ENCODE data around the gene SAP25. TPM values are rescaled to one million over a fixed set of nuclear protein-coding genes. Genes with fewer than 3 reads are reported as not detected.
"Not testable (repeated sequence)": the region's sequence is repeated elsewhere in the genome, so short reads cannot be mapped to it uniquely, and the experiment has no call there.

SAP25 gene
- total and polyA plus RNA-seq, 2 of the 8 experiments (the other 6 are each of a cell fraction or from before 2014, with no cell fraction given) = 3.6 to 5.8 TPM

DNA sequence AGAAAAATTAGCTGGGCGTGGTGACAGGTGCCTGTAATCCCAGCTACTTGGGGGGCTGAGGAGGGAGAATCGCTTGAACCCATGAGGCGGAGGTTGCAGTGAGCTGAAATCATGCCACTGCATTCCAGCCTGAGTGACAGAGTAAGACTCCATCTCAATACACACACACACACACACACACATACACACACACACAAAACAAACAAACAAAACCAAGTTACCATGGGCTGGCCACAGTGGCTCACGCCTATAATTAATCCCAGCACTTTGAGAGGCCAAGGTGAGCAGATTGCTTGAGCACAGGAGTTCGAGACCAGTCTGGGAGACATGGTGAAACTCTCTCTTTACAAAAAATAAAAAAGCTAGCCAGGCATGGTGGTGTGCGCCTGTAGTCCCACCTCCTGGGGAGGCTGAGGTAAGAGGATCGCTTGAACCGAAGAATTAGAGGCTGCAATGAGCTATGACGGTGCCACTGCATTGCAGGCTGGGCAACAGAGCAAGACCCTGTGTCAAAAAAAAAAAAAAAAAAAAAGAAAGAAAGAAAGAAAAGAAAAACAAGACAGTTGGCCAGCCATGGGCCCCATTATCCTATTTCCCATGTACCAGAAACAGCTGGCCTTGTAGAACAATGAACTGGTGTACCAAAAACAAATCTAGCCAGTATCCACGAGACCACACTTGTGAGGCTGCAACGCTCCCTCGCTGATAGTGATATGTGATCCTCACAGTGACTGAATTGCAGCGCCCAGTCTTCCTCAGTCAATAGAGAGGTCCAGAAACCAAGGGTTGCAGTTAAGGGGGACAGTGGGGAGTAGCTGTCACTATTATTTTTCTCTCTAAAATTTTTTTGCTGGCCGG is 41.3 kb downstream of the SAP25 start (continued):
- no peak for TF ChIP-seq RBBP5 (IDR thresholded peaks at IDR 0.05; ENCODE audit: borderline replicate concordance, low read depth, low read length)
- TF ChIP-seq BRCA1 (IDR thresholded peaks at IDR 0.05; ENCODE audit: low read depth, low read length) = no peak
- TF ChIP-seq PHF8 (conservative IDR thresholded peaks at IDR 0.05; ENCODE audit: low read depth, low read length) = no peak
- TF ChIP-seq RNF2 (IDR thresholded peaks at IDR 0.05; ENCODE audit: borderline replicate concordance, low read depth, low read length, missing control alignments, poor library complexity, severe bottlenecking) = no peak
- TF ChIP-seq NRF1 (IDR thresholded peaks at IDR 0.05; ENCODE audit: low read depth, low read length) = no peak
- no peak for TF ChIP-seq SAP30 (IDR thresholded peaks at IDR 0.05; ENCODE audit: insufficient read depth, insufficient replicate concordance, low read length)
- TF ChIP-seq, protein P1, sequence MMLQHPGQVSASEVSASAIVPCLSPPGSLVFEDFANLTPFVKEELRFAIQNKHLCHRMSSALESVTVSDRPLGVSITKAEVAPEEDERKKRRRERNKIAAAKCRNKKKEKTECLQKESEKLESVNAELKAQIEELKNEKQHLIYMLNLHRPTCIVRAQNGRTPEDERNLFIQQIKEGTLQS (IDR thresholded peaks at IDR 0.05; ENCODE audit: insufficient read depth, low read depth, low read length) = no peak

DNA sequence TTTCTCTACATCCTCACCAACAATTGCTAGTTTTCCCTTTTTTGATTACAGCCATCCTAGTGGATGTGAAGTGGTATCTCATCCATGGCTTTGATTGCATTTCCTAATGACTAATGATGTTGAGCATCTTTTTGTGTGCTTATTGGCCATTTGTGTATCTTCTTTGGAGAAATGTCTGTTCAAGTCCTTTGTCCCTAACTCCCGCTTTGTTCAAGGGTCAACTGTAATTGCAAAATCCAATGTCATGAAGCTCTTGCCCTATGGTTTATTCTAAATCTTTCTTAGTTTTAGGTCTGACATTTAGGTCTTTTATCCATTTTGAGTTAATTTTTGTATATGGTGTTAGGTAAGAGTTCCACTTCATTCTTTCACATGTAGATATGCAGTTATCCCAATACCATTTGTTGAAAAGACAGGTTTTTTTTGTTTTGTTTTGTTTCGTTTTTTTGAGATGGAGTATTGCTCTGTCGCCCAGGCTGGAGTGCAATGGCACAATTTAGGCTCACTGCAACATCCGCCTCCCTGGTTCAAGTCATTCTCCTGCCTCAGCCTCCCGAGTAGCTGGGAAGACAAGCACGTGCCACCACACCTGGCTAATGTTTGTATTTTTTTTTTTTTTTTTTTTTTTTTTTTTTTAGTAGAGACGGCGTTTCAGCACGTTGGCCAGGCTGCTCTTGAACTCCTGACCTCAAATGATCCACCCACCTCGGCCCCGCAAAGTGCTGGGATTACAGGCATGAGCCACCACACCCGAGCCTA is 45.4 kb downstream of the SAP25 start:
- H3K23ac ChIP-seq (ENCODE audit: insufficient read length); H3K56ac ChIP-seq (replicated peaks; ENCODE audit: insufficient read length, low read depth, low read length); H2BK120ac ChIP-seq (replicated peaks; ENCODE audit: low read depth, low read length); H3K4me2 ChIP-seq (ENCODE audit: insufficient read depth in 1 of 2, low read depth in 2 of 2, low read length in 2 of 2); H3K79me2 ChIP-seq (ENCODE audit: control insufficient read depth in 1 of 2, insufficient read depth in 2 of 2, low read length in 2 of 2); H2BK15ac ChIP-seq (ENCODE audit: low read length); H2AK5ac ChIP-seq (ENCODE audit: low read depth, low read length); H3K23me2 ChIP-seq (ENCODE audit: low read depth, low read length); H3K14ac ChIP-seq (ENCODE audit: insufficient read length); H2BK20ac ChIP-seq (ENCODE audit: low read length); H4K8ac ChIP-seq (ENCODE audit: extremely low read depth, insufficient read depth, low read length); DNase-seq (ENCODE audit: low read depth in 1 of 2, low spot score in 2 of 2); H3K27ac ChIP-seq (ENCODE audit: low read depth, low read length); H3K36me3 ChIP-seq (ENCODE audit: control insufficient read depth in 2 of 4, insufficient read depth in 4 of 4, low read length in 3 of 4); H3K18ac ChIP-seq (ENCODE audit: extremely low read depth, low read length); H4K20me1 ChIP-seq (replicated peaks in 1 of 2; ENCODE audit: control insufficient read depth in 1 of 2, insufficient read depth in 2 of 2, low read length in 2 of 2); H2BK12ac ChIP-seq (ENCODE audit: low read depth, low read length); H4K91ac ChIP-seq (replicated peaks; ENCODE audit: insufficient read length, low read length); H2AFZ ChIP-seq (ENCODE audit: low read length); FAIRE-seq; H3K9me3 ChIP-seq (ENCODE audit: insufficient read depth in 2 of 2, low read depth in 1 of 2, low read length in 1 of 2); H3K4me3 ChIP-seq (ENCODE audit: extremely low read depth in 1 of 4, insufficient read depth in 2 of 4, low read depth in 3 of 4, low read length in 4 of 4); H2BK5ac ChIP-seq (ENCODE audit: low read depth, low read length); H3K4ac ChIP-seq (replicated peaks; ENCODE audit: insufficient read length, low read depth, low read length); H3K27me3 ChIP-seq (replicated peaks in 1 of 4; ENCODE audit: control insufficient read depth in 3 of 4, extremely low read depth in 1 of 4, insufficient read depth in 3 of 4, low read length in 3 of 4); H4K5ac ChIP-seq (ENCODE audit: insufficient read length, low read depth, low read length); H3K4me1 ChIP-seq (replicated peaks in 1 of 4; ENCODE audit: control insufficient read depth in 3 of 4, insufficient read depth in 4 of 4, low read length in 3 of 4); H3K9ac ChIP-seq (replicated peaks in 1 of 4; ENCODE audit: extremely low read depth in 1 of 4, low read depth in 3 of 4, low read length in 3 of 4); H3K79me1 ChIP-seq (ENCODE audit: low read depth, low read length): not testable (repeated sequence)
- POLR2A ChIA-PET (ENCODE audit: partially characterized antibody) = interaction anchor here (1.1 to 1.2 kb wide), 2 partner anchors 8 to 14 kb away, joined by 3 read pairs; no protein-coding TSS in a partner anchor
- 88% methylated on average over 9 of the region's 12 CpGs; no CpG with 5 or more reads in 1 of the 2 experiments for WGBS, 2 experiments (ENCODE audit: extremely low coverage in 1 of 2, insufficient coverage in 1 of 2, insufficient read length in 1 of 2, insufficient replicate concordance in 2 of 2, low coverage in 1 of 2, low lambda C conversion rate in 2 of 2, missing lambda C conversion rate in 1 of 2)
- CTCF ChIA-PET (ENCODE audit: partially characterized antibody) = interaction anchor here (0.8 to 1.5 kb wide), 2 partner anchors 10 to 31 kb away, joined by 3 to 5 read pairs; no protein-coding TSS in a partner anchor
